ENCODE data around the gene NRL.

The NRL gene

GRCh38 chr14:24083462-24083861 is 31.3 kb downstream of the NRL start:
- no peak for DNase-seq (ENCODE audit: low read depth in 2 of 2, low spot score in 1 of 2)

DNA sequence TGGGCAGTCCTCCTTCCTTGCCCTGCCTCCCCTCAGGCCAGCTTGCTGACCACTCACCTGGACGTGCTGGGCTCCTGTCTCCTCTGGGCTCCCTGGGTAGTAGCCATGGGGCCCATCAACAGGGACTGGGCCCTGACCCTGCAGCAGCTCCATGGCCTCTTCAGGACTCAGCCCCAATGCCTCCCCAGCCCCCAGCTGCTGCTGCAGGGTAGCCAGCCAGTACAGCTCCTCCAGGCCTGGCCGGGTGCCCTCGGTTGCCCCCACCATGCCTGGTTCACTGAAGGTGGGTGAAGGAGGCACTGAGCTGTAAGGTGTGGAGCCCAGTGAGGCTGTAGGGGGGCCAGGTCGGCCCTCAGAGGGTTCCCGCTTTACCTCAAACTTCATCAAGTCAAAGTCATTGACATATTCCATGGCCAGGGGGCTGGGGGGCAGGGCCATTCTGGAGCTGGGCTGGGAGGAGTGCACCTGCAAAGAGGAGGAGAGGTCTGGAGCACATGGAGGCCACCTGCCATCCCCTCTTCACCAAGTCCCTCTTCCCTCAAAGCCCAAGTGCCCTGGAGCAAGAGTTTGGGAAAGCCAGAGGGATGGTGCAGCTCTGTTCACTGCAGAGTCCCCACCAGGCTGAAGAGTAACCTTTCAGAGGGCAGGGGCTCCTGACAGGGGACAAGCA is 32.2 kb downstream of the NRL start:
- DNase-seq (ENCODE audit: low read depth in 2 of 2, low spot score in 1 of 2): no peak

GRCh38 chr14:24081739-24082211 is 33.0 kb downstream of the NRL start:
- no peak for DNase-seq (ENCODE audit: low read depth in 2 of 2, low spot score in 1 of 2)

GRCh38 chr14:24080888-24081738 is 33.6 kb downstream of the NRL start:
- DNase-seq (ENCODE audit: low read depth in 2 of 2, low spot score in 1 of 2): peak; percentile 31 to 32

GRCh38 chr14:24080142-24080530 is 34.6 kb downstream of the NRL start:
- no peak for DNase-seq (ENCODE audit: low read depth in 2 of 2, low spot score in 1 of 2)

DNA sequence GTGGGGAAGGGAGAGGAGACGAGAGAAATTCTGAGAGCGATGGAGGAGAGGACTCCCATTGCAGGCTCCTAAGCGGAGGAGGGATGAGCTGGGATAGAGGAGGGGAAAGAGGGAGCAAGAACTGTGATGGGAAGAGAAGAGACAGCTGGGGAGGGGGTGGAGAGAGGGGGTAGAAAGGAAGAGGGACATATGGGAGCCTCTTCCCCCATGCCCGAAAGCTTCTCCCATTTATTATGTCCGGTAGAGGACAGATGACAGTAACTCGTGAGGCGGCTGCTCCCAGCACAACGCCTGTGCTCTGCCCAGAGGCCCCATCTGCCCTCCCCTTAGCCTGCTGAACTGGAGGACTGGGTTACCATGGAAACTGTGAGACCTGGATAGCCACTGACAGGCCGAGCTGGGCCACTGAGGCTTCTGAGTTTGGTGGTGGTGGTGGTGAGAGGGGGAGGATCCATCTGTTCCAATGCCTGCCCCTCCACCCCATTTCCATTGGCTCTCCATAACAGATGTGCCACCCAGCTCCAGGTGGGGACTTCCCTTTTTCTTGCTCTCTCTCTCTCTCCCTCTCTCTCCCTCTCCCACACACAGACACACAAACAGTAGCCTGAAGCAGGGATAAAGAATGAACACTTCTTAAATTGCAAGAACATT is 35.1 kb downstream of the NRL start:
- DNase-seq (ENCODE audit: low read depth in 2 of 2, low spot score in 1 of 2): no peak

- no peak for DNase-seq (ENCODE audit: low read depth in 2 of 2, low spot score in 1 of 2)
Measured at GRCh38 chr14:24078146-24078545, 36.6 kb downstream of the NRL start.

DNA sequence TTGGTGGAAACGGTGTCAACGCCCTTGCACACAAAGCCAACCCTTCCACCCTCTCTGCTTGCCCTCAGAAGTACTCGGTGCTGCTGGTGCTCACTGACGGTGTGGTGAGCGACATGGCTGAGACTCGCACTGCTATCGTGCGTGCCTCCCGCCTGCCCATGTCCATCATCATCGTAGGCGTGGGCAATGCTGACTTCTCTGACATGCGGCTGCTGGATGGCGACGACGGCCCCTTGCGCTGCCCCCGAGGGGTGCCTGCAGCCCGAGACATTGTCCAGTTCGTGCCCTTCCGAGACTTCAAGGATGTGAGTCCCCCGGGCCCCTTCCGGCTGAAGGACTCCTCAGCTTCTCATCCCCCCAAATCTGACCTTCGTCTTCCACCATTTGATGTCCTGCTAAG is 37.7 kb downstream of the NRL start:
- DNase-seq (ENCODE audit: low read depth in 2 of 2, low spot score in 1 of 2): no peak

DNA sequence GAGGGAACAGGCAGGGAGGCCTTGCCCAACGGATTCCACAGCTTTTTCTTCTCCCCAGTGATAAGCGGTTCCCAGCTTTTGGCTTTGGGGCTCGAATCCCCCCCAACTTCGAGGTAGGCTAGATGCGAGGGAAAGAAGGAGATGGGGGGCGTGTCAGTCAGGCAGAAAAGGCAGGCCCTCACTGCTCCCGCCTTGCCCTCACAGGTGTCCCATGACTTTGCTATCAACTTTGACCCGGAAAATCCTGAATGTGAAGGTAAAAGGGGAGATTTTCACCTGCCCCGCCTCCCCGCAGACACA is 38.5 kb downstream of the NRL start:
- no peak for DNase-seq (ENCODE audit: low read depth in 2 of 2, low spot score in 1 of 2)

GRCh38 chr14:24075485-24076301 is 39.1 kb downstream of the NRL start:
- DNase-seq (ENCODE audit: low read depth in 2 of 2, low spot score in 1 of 2): no peak

GRCh38 chr14:24074625-24075484 is 39.9 kb downstream of the NRL start:
- DNase-seq (ENCODE audit: low read depth in 2 of 2, low spot score in 1 of 2): no peak

GRCh38 chr14:24072881-24073877 is 41.6 kb downstream of the NRL start:
- DNase-seq (ENCODE audit: low read depth in 2 of 2, low spot score in 1 of 2): no peak

DNA sequence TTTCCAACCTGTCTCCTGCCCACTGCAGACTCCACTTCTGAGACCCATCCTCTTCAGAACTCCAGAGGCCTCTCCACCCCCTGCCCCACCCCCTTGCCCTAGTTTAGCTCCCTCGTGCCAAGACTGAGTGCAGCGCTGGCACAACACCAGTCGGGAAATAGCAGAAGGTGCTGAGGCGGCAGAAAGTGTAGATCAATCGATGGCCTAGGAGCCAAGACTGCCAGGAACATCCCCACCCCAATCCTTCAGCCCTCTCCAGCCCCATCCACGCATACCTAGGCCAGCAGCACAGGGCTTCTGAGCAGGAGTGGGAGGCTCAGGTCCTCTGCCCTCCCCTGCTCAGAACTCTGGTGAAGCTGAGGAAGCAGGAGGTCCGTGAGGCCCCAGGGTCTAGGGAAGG is 42.3 kb downstream of the NRL start:
- no peak for DNase-seq (ENCODE audit: low read depth in 2 of 2, low spot score in 1 of 2)

GRCh38 chr14:24071836-24072430 is 42.8 kb downstream of the NRL start:
- DNase-seq (ENCODE audit: low read depth in 2 of 2, low spot score in 1 of 2): no peak

DNA sequence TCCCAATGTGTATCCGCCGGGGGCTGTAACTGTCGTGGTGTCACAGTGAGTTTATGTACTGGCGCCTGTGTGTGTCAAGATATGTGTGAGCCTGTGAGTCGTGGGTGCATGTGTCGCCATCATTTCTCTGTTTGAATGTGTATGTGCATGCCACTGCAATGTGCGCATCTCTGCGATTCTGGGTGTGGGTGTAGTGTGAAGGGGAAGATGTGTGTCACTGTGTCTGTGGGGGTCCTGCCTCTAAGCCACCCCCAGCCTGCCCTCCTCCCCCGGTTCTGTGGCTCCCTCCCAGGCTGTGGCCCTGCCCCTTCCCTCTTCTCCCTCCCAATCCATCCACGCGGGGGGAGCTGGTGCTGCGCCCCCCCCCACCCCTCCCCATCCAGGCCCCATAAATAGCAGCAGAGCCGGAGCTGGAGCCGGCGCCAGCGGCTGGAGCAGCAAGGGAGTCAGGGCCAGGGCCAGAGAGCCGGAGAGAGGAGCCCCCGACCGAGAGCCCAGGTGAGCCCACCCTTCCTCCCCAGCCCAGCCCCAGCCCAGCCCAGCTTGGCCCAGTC is 43.5 kb downstream of the NRL start, which contains the start of gene CPNE6:
Gene CPNE6 (plus strand): TSS at position 419 of the 554 bp plus-strand sequence. CDS start 1,375 bp downstream, outside the sequence.
- no peak for DNase-seq (ENCODE audit: low read depth in 2 of 2, low spot score in 1 of 2)

- DNase-seq (ENCODE audit: low read depth in 2 of 2, low spot score in 1 of 2): no peak
Measured at GRCh38 chr14:24070285-24071143, 44.2 kb downstream of the NRL start.

- no peak for DNase-seq (ENCODE audit: low read depth in 2 of 2, low spot score in 1 of 2)
Measured at GRCh38 chr14:24069411-24069735, 45.4 kb downstream of the NRL start.
